G401.6 (cell line): ENCODE measurements around the gene ERN1.

Source experiments
- FAIRE-seq: peaks from 2 replicates; lab custom pipeline; 2012; peaks lifted over from hg19 to GRCh38; lab: Jason Lieb, UNC

Gene ERN1

GRCh38 chr17:64057701-64058263, 72.2 kb downstream of the ERN1 start:
- FAIRE-seq = no peak

DNA sequence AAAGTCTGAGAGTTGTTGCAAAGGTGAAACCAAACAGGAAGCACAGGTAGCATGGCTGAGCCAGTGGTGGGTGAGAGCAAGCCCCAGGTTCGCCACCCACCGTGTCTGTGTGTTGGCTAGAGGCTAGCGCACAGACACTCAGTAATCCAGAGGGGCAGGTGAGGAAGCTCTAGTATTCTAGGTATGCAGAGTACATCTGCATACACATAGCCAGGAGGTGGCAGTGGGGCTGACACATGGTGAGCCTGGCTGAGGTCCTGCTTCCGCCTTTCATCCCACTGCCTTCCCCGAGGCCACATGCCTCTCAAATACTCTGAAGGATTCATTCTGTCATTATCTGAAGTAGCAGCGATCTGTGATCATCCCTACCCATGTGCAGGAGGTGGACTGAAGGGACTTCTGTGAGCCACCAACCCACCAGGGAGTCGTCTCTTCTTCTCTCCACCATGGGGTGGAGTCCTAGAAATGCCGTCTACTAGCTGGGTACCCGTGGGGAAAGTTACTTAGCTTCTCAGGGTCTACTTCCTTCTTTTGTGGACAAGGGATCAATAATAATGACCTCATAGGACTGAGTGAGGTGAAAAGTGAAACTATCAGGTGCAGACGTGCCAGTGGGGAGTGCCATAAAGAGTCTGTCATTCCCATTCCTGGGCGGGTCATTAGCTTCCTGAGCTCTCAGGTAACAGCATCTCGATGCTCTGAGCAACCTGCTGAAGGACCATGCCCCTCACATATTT, 73.5 kb downstream of the ERN1 start:
- FAIRE-seq = no peak

DNA sequence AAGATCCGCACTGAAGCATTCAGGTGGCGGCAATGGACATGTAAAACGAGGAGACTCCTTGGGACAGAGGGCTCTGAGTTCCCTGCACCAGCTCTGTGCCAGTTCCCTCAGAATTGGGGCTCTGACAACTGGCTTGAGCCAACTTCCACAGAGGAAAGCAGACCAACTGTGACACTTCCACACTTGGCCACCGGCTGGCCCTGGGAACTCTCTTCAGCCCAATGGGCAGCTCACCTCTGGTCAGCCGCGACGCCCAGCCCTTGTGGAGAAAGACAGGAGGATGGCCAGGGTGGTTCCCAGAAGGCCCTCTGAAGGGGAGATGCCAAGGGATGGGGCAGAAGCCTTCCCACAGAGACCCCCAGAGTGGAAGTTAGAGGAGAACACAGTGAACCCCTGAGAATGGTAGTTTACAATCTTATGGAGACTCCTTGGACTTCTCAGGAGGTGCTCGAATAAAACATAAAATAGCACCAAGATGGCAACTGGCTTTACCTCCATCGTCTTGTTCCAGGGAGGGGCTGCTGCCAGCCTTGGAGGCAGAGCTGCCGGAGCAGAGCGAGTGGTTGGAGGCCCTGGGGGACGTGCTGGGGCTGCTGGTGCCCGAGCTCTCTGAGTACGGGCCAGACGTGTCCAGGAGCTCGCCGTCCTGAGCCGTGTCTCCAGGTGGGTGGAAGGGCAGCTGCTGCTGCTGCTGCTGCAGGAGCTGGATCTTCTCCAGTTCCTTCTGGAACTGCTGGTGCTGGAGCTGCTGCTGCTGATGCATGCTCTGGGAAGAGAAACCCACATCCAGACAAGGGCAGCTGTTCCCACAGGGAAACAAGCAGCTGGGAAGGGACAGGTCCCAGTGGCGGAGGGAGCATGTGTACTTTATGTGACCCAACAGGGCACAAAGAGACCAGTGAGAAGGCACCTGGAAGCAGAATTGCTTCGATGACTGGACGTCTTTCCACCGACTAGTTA, 74.5 kb downstream of the ERN1 start:
- no peak for FAIRE-seq

DNA sequence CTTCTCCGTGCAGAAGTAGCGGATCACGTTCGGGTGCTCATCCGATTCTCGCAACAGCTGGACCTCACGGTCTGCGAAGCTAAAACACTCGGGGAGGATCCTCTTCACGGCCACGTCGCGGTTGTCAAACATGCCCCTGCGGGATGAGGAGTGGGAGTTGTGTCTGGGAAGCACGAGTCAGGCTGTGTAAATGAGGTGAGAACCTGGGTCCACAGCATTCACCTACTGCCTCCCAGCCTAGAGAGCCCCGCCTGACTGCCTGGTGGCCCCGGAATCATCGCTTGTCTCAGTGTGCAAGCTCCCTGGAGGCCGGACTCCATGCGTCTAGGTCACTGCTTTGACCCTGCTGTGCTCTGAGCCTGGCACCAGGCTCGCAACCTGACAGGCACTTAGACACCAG, 75.6 kb downstream of the ERN1 start:
- no peak for FAIRE-seq

- no peak for FAIRE-seq
Measured at GRCh38 chr17:64053101-64053500, 76.8 kb downstream of the ERN1 start.

DNA sequence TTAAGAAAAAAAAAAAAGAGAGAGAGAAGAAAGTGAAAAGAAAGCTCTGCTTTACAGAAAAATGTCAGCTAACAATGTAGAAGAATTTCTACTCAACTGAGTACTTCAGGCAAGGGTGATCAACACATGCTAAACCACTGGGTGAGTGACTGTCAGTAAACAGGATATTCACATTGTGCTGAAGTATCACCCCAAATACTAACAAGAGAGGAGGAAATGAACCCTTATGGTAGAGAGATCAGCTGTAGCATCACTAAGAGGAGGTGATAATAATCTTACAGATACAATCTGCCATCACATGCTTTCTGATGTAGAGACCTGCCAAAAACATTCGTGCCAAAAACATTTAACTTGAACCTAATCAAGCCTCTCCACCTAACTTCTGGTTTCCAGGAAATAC, 78.8 kb downstream of the ERN1 start:
- FAIRE-seq = no peak

DNA sequence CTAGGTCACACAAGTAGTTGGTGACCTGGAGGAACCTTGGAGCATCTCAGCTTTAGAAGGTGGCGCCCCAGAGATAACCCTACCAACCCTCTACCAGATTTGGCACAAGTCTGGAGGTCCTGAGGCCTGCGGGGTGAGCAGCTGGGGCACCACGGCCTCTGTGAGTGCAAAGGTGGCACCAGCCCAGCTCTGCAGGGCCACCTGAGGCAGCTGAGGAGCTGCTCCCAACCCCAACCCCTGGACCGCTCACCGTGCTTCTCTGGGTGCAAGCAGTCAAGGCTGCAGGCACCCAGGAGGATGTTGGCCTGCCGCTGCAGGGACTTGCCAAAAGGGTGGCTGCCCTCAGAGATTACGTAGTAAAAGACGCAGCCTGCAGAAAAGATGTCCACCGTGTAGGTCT, 81.1 kb downstream of the ERN1 start:
- no peak for FAIRE-seq

DNA sequence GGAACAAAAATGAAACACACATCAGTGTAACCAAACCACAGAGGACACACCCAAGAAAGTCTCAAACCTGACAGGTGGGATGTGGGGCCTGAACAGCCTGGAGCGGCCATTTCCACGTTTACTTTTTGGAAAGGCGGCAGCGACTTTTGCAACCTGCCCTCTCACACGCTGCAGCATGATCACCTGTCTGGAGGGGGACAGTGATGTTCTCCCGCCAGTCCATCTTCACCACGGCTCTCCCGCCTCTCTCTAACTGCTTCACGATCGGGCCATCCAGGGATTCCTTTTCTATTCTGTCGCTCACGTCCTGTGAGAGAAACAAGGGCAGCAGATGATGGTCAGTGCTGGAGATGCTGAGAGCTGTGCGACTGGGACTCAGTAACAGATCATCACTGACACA, 84.8 kb downstream of the ERN1 start:
- FAIRE-seq = no peak

GRCh38 chr17:64042700-64043485, 87.1 kb downstream of the ERN1 start:
- no peak for FAIRE-seq

- FAIRE-seq = no peak
Measured at GRCh38 chr17:64041912-64042311, 88.0 kb downstream of the ERN1 start.

DNA sequence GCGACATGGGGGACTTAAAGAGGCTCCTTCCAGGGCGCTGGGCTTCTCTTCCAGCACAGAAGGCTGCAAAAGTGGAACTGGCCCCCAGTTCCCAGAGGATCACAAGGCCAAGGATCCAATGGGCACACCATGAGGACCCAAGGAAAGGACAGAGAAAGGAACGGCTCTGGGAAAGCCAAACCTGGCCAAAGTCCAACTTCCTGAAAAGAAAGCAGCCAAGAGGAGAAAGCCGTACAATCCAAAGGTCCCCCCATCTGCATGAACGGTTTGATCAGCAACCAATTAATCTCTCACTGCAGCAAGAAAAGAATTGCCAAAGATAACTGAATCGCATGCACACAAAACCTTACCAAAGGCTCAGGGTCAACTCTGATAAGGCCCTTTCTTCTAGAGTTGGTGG, 89.7 kb downstream of the ERN1 start:
- FAIRE-seq = no peak

DNA sequence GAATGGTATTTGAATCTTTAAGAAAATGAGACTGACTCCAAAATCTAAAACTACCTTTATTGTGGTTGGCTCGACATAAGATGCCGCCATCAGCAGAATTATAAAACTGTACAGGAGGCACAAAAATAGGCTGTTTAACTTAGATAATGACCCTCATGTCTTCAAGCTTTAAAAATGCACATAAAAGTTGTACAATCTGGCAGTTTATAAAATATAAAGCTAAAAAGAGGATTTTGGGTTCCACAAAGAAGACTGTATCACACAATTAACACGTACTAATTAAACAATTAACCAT, 90.9 kb downstream of the ERN1 start:
- FAIRE-seq = no peak

DNA sequence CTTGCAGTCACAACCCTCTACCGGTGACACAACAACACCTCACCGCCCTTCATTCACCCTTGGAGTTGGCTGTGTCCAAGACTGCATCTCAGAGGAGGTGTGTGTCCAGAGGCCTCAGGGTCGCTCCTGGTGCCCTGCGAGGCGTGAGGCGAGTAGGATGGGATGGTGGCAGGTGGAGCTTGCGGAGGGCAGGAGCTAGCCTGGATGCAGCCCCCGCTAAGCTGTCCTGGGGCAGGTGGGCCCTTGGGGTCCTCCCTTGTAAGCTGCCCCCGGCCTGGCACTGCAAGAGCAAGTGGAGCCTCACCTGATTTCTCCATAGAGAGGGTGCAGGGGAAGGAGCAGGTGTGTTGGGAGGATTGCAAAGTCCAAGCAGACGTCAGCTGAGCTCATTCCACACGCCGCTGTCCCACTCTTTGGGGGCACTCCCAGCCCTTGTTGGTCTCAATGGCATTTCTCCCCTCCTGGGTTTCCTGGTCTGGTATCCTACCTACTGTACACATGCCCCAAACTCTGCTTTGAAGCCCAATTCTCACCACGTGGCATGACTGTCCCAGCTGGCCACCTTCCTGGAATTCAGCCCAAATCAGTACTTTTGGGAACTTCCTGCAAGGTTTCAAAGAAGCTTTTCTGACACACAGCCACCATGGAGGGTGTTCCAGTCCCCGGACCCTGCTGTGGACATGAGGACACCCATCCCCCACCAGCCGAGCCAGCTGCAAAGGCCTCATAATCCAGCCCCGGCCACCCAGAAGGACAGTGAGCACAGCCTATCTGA, 91.4 kb downstream of the ERN1 start:
- no peak for FAIRE-seq

- FAIRE-seq = no peak
Measured at GRCh38 chr17:64037802-64038201, 92.1 kb downstream of the ERN1 start.

- no peak for FAIRE-seq
Measured at GRCh38 chr17:64037180-64037579, 92.8 kb downstream of the ERN1 start.

GRCh38 chr17:64036198-64036922, 93.6 kb downstream of the ERN1 start:
- FAIRE-seq = no peak

DNA sequence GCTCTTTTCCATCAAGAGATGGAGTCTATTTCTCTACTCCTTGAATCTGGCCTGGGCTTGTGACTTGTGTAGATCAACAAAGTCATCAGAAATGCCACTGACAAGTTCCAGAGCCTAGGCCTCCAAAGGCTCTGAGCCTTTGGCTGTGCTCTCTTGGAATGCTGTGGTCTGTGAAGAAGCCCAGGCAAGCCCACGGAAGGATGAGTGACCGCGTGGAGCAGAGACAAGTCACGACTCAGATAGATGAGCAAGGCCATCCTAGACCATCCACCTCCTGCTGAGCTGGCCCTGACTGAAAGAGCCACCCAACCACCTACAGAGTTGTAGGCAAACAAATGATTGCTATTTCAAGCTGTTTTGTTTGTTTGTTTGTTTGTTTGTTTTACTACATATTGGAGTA, 97.9 kb downstream of the ERN1 start:
- FAIRE-seq = no peak

GRCh38 chr17:64028874-64029464, 101.0 kb downstream of the ERN1 start:
- FAIRE-seq = no peak

GRCh38 chr17:64025732-64026294, 104.1 kb downstream of the ERN1 start:
- FAIRE-seq = no peak
